Ascending aorta (tissue), 2 donors: ENCODE results near the gene ABLIM3. TPM values are rescaled to one million over a fixed set of nuclear protein-coding genes. Genes with fewer than 3 reads are reported as not detected.
A peak's percentile ranks its signal among the peaks of the same experiment; 100 is the strongest.

Experiments
- DNase-seq, 2 donors: peaks; one replicate each; pipeline ENCODE4 v3.0.0-alpha.2; 2019; ENCODE audit warnings: low spot score in 2 of 2
- H3K27ac ChIP-seq, 2 donors: fragments of 200-600 bp; sonication (generic); one replicate each; pipeline ENCODE4 v1.5.1; 2016 to 2017; ENCODE audit warnings: mild to moderate bottlenecking in 1 of 2
- H3K27me3 ChIP-seq: fragments of 200-600 bp; sonication (generic); one replicate; pipeline ENCODE4 v1.5.1; 2017
- H3K36me3 ChIP-seq, 2 donors: fragments of 200-600 bp; sonication (generic); one replicate each; pipeline ENCODE4 v1.5.1; 2016
- H3K4me1 ChIP-seq, 2 donors: fragments of 200-600 bp; sonication (generic); one replicate each; pipeline ENCODE4 v1.5.1; 2016 to 2017; ENCODE audit warnings: mild to moderate bottlenecking in 1 of 2
- H3K4me3 ChIP-seq, 2 donors: fragments of 200-600 bp; sonication (generic); one replicate each; pipeline ENCODE4 v1.5.1; 2016 to 2017; ENCODE audit warnings: mild to moderate bottlenecking in 1 of 2
- H3K9me3 ChIP-seq, 2 donors: fragments of 200-600 bp; sonication (generic); one replicate each; pipeline ENCODE4 v1.5.1; 2016
- intact Hi-C: fragments of 100-400 bp; cut with DNase I; formaldehyde crosslinking; loops from one replicate; pipeline ENCODE4 v1.15.1; 2023
- total RNA-seq: library from RNA; depleted of rRNA; stranded (reverse); fragments of >200 nt; gene quantifications from one replicate; pipeline ENCODE4 v1.1.0, GENCODE V29; 2016
- TF ChIP-seq, protein P1 (sequence below), 3 experiments: fragments of 200-600 bp in 2 of 3; fragments of 450-650 bp in 1 of 3; sonication (generic) in 2 of 3; IDR thresholded peaks; one replicate each; pipeline ENCODE4 v1.5.1; 2016 to 2019; ENCODE audit warnings: antibody characterized with exemption in 3 of 3, mild to moderate bottlenecking in 1 of 3, moderate library complexity in 1 of 3

The ABLIM3 gene
- total RNA-seq, 1 donor from 2014 or later = 25.8 TPM

DNA sequence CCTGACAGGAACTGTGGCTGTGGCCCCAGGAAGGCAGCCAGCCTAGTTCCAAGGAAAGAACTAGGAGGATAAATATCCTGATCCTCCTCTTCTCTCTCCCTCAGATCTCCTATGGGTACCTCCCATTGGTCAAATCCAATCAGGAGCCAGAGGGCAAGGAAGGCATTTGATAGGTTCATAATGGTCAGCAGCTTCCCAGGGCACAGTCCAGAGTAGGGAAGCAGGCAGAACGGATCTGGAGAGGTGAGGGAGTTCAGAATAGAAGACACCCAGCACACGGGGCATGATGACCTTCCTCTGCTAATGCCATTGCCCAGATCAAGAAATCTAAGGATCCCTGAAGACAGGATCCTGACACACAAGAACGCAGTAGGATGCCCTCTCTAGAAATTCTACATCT lies 8.6 kb downstream of the ABLIM3 start:
- intact Hi-C loops = loop anchor here (10.0 kb wide), 2 partner anchors 195 to 415 kb away; partner anchors contain the start of gene GRPEL2
- Histone ChIP-seq H3K27ac (peak overlapping the region in 1 of 2 donors; percentile 4), H3K4me3 (no peak overlapping the region), H3K4me1 (peaks cover 11 to 27% of the 10 kb centered on the region in 2 donors), H3K9me3 (no peaks in the 10 kb centered on the region), H3K36me3 (no peaks in the 10 kb centered on the region), H3K27me3 (no peaks in the 10 kb centered on the region)
- DNase-seq = no peak
- TF ChIP-seq, protein P1, sequence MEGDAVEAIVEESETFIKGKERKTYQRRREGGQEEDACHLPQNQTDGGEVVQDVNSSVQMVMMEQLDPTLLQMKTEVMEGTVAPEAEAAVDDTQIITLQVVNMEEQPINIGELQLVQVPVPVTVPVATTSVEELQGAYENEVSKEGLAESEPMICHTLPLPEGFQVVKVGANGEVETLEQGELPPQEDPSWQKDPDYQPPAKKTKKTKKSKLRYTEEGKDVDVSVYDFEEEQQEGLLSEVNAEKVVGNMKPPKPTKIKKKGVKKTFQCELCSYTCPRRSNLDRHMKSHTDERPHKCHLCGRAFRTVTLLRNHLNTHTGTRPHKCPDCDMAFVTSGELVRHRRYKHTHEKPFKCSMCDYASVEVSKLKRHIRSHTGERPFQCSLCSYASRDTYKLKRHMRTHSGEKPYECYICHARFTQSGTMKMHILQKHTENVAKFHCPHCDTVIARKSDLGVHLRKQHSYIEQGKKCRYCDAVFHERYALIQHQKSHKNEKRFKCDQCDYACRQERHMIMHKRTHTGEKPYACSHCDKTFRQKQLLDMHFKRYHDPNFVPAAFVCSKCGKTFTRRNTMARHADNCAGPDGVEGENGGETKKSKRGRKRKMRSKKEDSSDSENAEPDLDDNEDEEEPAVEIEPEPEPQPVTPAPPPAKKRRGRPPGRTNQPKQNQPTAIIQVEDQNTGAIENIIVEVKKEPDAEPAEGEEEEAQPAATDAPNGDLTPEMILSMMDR (IDR thresholded peaks at IDR 0.05) = no peak

DNA sequence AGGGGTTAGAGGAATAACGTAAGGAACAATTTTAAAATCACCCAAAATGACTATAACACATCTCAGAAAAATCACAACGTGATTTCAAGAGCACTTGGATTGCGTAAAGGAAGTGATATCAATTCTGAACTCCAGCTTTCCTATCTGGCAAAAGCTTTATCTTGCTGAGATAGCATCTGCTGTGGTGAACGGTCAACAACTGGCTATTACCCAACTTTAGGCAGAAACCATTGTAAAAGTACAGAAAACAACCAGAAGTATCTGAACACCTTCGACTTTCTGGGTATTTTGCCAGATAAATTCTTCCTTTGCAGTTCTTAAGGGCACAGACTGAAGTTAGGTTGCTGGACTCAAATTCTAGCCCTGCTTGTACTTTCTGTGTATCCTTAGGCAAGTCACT lies 9.2 kb downstream of the ABLIM3 start:
- peak overlapping the region in 1 of 2 donors; percentile 10 for H3K27ac ChIP-seq
- no peaks in the 10 kb centered on the region for H3K36me3 ChIP-seq
- no peaks in the 10 kb centered on the region for H3K27me3 ChIP-seq
- intact Hi-C loops = no loop called here
- TF ChIP-seq, protein P1 (IDR thresholded peaks at IDR 0.05) = no peak
- no peaks in the 10 kb centered on the region for H3K9me3 ChIP-seq
- H3K4me1 ChIP-seq = peaks cover 11 to 27% of the 10 kb centered on the region in 2 donors
- H3K4me3 ChIP-seq = no peak overlapping the region
- DNase-seq = no peak

DNA sequence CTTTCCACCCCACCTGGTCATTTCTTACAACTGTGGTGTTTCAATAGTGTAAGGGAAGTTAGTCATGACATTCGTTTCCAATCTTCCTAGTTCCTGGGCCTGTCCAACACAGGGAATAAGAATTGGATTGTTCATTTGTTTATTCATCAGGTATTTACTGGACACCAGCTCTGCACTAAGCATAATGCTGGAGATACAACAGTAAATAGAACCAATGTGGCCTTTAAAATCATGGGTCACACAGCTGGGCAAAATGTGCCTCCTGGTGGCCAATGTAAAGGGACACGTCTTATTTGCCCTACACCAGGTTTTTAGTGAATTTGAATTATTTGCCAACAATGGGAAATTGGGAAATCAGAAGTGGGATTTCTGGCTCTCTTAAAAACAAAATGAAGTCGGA lies 10.4 kb downstream of the ABLIM3 start:
- intact Hi-C loops = loop anchor here (2.0 kb wide), 2 partner anchors 15 to 23 kb away; no protein-coding TSS in a partner anchor
- H3K4me1 ChIP-seq = peaks cover 11 to 27% of the 10 kb centered on the region in 2 donors
- H3K27ac ChIP-seq = peak overlapping the region in 1 of 2 donors; percentile 8

DNA sequence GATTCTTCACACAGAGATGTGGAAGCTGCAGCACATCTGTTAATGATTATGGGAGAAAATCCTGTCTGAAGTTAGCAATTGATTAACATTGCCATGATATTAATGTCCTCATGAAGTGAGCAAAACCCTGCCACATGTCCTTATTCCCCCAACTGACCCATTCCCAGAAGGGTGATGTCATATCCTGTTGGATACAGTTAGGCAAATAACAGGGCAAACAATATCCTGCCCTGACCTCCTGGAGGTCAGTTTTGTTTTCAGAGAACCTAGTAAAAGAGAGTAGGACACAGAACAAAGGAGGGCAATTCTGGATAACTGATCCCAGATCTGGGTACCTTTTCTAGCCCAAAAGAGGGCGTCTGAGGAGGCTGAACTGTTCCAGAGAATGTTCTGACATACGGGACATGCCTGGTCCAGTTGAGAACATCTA lies 11.0 kb downstream of the ABLIM3 start:
- intact Hi-C loops = loop anchor here (2.0 kb wide), 2 partner anchors 14 to 22 kb away; no protein-coding TSS in a partner anchor
- H3K36me3 ChIP-seq = no peaks in the 10 kb centered on the region
- peak overlapping the region; percentile 62 to 69 for H3K27ac ChIP-seq
- H3K9me3 ChIP-seq = no peaks in the 10 kb centered on the region
- no peak overlapping the region for H3K4me3 ChIP-seq
- no peak for DNase-seq
- TF ChIP-seq, protein P1 (IDR thresholded peaks at IDR 0.05) = no peak
- H3K4me1 ChIP-seq = peaks cover 11 to 27% of the 10 kb centered on the region in 2 donors
- no peaks in the 10 kb centered on the region for H3K27me3 ChIP-seq

More for the DNA sequence above, 10.4 kb downstream of the ABLIM3 start:
- Histone ChIP-seq H3K9me3 (no peaks in the 10 kb centered on the region), H3K27me3 (no peaks in the 10 kb centered on the region), H3K36me3 (no peaks in the 10 kb centered on the region), H3K4me3 (no peak overlapping the region)
- TF ChIP-seq, protein P1 (IDR thresholded peaks at IDR 0.05) = no peak
- no peak for DNase-seq

DNA sequence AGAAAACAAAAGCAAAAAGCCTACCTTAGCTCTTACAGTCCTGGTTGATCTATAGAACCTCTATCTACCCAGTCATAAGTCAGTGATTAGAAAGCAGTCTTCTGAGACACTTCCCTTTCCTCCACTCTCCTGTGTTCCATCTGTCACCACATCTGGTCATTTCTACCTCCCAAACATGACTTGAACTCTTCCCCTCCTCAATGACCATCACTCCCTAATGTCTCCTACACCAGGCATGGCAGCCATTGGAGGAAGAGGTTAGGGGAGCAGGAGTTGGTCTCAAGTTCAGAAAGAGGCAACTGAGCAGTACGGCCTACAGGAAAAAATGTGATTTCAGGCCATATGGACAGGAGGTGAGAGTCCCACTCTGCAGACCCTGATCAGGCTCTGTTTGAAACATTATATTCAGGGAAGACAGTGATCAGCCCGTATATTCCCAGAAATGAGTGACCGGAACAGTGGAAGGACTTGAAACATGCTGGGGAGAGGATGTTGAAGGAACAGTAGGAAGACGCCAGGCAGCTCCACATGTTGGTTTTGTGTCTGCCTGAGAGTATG lies 12.0 kb downstream of the ABLIM3 start:
- Histone ChIP-seq H3K4me1 (peaks cover 11 to 27% of the 10 kb centered on the region in 2 donors), H3K9me3 (no peaks in the 10 kb centered on the region), H3K36me3 (no peaks in the 10 kb centered on the region), H3K27ac (peak overlapping the region; percentile 62 to 69), H3K4me3 (no peak overlapping the region), H3K27me3 (no peaks in the 10 kb centered on the region)
- intact Hi-C loops = loop anchor here (2.0 kb wide), 2 partner anchors 14 to 22 kb away; no protein-coding TSS in a partner anchor
- TF ChIP-seq, protein P1 (IDR thresholded peaks at IDR 0.05) = no peak
- DNase-seq = no peak
